Esophagus (tissue), 2 donors: ENCODE data around the gene WNT11. TPM values are rescaled to one million over a fixed set of nuclear protein-coding genes. Genes with fewer than 3 reads are reported as not detected.

ENCODE experiments used
- H3K27ac ChIP-seq, 2 donors: one replicate each; pipeline ENCODE4 v1.5.1; 2013; ENCODE audit warnings: low read depth in 2 of 2, mild to moderate bottlenecking in 2 of 2, inconsistent platforms in 1 of 2, low read length in 1 of 2, moderate library complexity in 1 of 2
- H3K27me3 ChIP-seq, 2 donors: one replicate each; pipeline ENCODE4 v1.6.1; 2013; ENCODE audit warnings: low read length in 2 of 2, control low read depth in 1 of 2, mild to moderate bottlenecking in 1 of 2; ENCODE audit not compliant: insufficient read depth in 2 of 2, control insufficient read depth in 1 of 2
- H3K36me3 ChIP-seq, 2 donors: one replicate each; pipeline ENCODE4 v1.6.1; 2013; ENCODE audit warnings: low read length in 1 of 2; ENCODE audit not compliant: control insufficient read depth in 2 of 2, insufficient read depth in 2 of 2
- H3K4me1 ChIP-seq, 2 donors: one replicate each; pipeline ENCODE4 v1.6.1; 2013; ENCODE audit warnings: low read length in 1 of 2; ENCODE audit not compliant: control insufficient read depth in 2 of 2, insufficient read depth in 2 of 2
- H3K4me3 ChIP-seq, 2 donors: one replicate each; pipeline ENCODE4 v1.5.1; 2013; ENCODE audit warnings: low read length in 2 of 2, mild to moderate bottlenecking in 2 of 2, low read depth in 1 of 2, moderate library complexity in 1 of 2
- H3K9me3 ChIP-seq, 2 donors: one replicate each; pipeline ENCODE4 v1.6.1; 2013; ENCODE audit warnings: mild to moderate bottlenecking in 2 of 2, low read depth in 1 of 2, low read length in 1 of 2, moderate library complexity in 1 of 2; ENCODE audit not compliant: control insufficient read depth in 2 of 2, insufficient read depth in 1 of 2
- WGBS, 2 donors: extraction: QIAGEN DNeasy Blood & Tissue Kit; methylation state at CpG; one replicate each; pipeline ENCODE4 v1.1.7; 2013; 5-methylcytosine and 5-hydroxymethylcytosine counted together
- polyA plus RNA-seq, 2 donors: library from polyadenylated mRNA; stranded (reverse); fragments of 200-250 nt; gene quantifications; one replicate each; pipeline ENCODE4 v1.2.3, GENCODE V29; 2013
- donor health status: healthy with polysubstance abuse.
- donor health status: Bipolar disorder and iron deficiency.

The WNT11 gene
- polyA plus RNA-seq, 2 donors, result 0.20 to 0.25 TPM

GRCh38 chr11:76140912-76141574 lies 65.3 kb downstream of the WNT11 start:
- H3K36me3 ChIP-seq, result peaks cover 6 to 10% of the 10 kb centered on the region in 2 donors
- WGBS, 2 donors, result 93 to 94% methylated on average over 22 of the region's 22 CpGs
- H3K4me3 ChIP-seq, result no peak overlapping the region
- no peaks in the 10 kb centered on the region for H3K4me1 ChIP-seq
- no peaks in the 10 kb centered on the region for H3K9me3 ChIP-seq
- no peak overlapping the region for H3K27ac ChIP-seq
- no peaks in the 10 kb centered on the region for H3K27me3 ChIP-seq

DNA sequence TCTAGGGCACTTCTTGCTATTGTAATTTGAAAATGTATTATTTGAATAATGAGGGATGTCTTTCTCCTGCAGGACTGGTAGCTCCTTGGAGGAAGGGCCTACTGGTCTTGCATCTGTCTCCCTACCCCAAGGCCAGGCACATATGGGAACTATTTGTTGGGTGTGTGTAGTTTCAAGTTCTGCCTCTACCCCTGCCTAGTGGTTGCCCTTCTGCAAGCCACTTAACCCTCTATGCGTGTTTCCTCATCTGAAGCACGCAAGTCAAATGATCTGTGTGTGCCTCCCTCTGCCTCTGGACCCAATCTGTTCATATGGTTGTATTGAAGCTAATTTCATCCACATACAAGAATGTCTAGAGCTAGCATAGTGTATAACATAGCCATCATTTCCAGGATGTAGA lies 67.0 kb downstream of the WNT11 start:
- no peaks in the 10 kb centered on the region for H3K9me3 ChIP-seq
- WGBS, 2 donors, result 89 to 96% methylated on average over 2 of the region's 2 CpGs
- peaks cover 6 to 10% of the 10 kb centered on the region in 2 donors for H3K36me3 ChIP-seq
- H3K27ac ChIP-seq, result no peak overlapping the region
- H3K4me3 ChIP-seq, result no peak overlapping the region
- no peaks in the 10 kb centered on the region for H3K4me1 ChIP-seq
- no peaks in the 10 kb centered on the region for H3K27me3 ChIP-seq

Other genes starting within 250 kb of the WNT11 start
- 1 to 10 TPM; 5.5 to 6.6 TPM for gene THAP12, start 174.6 kb upstream of the WNT11 start, polyA plus RNA-seq
- gene GVQW3, start 174.8 kb upstream of the WNT11 start, polyA plus RNA-seq, result under 1 TPM; 0.11 to 0.16 TPM
- gene EMSY, start 238.5 kb upstream of the WNT11 start, polyA plus RNA-seq, result 1 to 10 TPM; 4.4 to 4.6 TPM